ENCODE measurements around the gene AIF1L. TPM values are rescaled to one million over a fixed set of nuclear protein-coding genes. Genes with fewer than 3 reads are reported as not detected.

Gene AIF1L
- total and polyA plus RNA-seq, 2 of the 13 experiments (the other 11 are each of a cell fraction or from before 2014, with no cell fraction given): 12.4 to 36.5 TPM

DNA sequence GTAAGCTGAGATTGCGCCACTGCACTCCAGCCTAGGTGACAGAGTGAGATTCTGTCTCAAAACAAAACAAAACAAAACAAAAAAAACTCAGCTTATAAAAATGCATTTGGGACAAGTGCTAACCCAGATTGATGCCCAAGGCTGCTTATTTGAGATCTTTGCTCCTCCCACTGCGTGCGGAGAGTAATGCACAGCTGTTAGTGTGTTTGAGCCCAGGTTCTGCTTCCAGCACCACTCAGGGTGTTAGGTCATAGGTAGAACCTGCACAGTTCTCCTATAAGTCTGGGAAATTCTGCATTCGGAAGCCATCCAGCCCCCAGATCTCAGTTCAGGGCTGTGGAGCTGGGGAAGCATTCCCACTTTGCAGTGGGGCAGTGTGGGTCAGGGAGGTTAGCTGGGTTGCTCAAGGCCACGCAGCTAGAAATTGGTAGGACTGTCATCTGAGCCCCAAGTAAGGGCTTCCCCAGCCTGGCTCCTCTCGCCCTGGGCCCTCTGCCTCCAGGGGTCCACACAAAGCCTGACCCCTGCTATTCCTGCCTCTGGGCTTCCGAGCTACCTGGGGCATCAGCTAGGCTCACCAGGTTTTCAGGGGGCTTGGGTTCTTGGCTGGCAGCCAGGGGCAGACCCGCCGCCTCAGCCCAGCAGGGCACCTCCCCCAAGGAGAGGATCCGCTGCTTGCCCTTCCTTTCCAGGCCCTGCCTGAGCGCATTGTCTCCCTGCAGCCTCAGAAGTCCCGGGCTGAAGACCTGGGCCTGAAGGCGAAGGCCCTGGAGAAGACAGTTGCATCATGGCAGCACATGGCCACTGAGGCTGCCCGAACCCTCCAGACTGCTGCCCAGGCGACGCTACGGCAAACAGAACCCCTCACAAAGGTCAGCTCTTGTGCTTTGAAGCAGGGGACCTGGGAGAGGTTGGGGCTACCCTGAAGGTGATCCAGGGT lies 17.6 kb upstream of the AIF1L start (continued):
- TF ChIP-seq NCOR1 (IDR thresholded peaks at IDR 0.05; ENCODE audit: borderline replicate concordance, low read length): no peak
- peak; percentile 85 for TF ChIP-seq ZNF225 (CRISPR knock-in tag; IDR thresholded peaks at IDR 0.05)
- TF ChIP-seq MYC (CRISPR knock-in tag; IDR thresholded peaks at IDR 0.05; ENCODE audit: borderline replicate concordance): peak; percentile 67; the same call in 1 of the 2 replicates
- TF ChIP-seq THRA (CRISPR knock-in tag; IDR thresholded peaks at IDR 0.05; ENCODE audit: borderline replicate concordance): peak; percentile 91; the same call in 1 of the 2 replicates
- TF ChIP-seq, protein P1, sequence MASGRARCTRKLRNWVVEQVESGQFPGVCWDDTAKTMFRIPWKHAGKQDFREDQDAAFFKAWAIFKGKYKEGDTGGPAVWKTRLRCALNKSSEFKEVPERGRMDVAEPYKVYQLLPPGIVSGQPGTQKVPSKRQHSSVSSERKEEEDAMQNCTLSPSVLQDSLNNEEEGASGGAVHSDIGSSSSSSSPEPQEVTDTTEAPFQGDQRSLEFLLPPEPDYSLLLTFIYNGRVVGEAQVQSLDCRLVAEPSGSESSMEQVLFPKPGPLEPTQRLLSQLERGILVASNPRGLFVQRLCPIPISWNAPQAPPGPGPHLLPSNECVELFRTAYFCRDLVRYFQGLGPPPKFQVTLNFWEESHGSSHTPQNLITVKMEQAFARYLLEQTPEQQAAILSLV (CRISPR knock-in tag; IDR thresholded peaks at IDR 0.05; ENCODE audit: borderline replicate concordance): no peak
- TF ChIP-seq ZNF670 (CRISPR knock-in tag; IDR thresholded peaks at IDR 0.05; ENCODE audit: borderline replicate concordance): no peak
- peak; percentile 61 for TF ChIP-seq ZNF232 (CRISPR knock-in tag; IDR thresholded peaks at IDR 0.05; ENCODE audit: borderline replicate concordance)
- TF ChIP-seq, protein P2, sequence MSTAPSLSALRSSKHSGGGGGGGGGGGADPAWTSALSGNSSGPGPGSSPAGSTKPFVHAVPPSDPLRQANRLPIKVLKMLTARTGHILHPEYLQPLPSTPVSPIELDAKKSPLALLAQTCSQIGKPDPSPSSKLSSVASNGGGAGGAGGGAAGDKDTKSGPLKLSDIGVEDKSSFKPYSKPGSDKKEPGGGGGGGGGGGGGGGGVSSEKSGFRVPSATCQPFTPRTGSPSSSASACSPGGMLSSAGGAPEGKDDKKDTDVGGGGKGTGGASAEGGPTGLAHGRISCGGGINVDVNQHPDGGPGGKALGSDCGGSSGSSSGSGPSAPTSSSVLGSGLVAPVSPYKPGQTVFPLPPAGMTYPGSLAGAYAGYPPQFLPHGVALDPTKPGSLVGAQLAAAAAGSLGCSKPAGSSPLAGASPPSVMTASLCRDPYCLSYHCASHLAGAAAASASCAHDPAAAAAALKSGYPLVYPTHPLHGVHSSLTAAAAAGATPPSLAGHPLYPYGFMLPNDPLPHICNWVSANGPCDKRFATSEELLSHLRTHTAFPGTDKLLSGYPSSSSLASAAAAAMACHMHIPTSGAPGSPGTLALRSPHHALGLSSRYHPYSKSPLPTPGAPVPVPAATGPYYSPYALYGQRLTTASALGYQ (CRISPR knock-in tag; IDR thresholded peaks at IDR 0.05): no peak
- TF ChIP-seq ZNF333 (CRISPR knock-in tag; IDR thresholded peaks at IDR 0.05; ENCODE audit: borderline replicate concordance): no peak
- no peak for TF ChIP-seq ZXDC (CRISPR knock-in tag; IDR thresholded peaks at IDR 0.05)
- TF ChIP-seq, protein P3, sequence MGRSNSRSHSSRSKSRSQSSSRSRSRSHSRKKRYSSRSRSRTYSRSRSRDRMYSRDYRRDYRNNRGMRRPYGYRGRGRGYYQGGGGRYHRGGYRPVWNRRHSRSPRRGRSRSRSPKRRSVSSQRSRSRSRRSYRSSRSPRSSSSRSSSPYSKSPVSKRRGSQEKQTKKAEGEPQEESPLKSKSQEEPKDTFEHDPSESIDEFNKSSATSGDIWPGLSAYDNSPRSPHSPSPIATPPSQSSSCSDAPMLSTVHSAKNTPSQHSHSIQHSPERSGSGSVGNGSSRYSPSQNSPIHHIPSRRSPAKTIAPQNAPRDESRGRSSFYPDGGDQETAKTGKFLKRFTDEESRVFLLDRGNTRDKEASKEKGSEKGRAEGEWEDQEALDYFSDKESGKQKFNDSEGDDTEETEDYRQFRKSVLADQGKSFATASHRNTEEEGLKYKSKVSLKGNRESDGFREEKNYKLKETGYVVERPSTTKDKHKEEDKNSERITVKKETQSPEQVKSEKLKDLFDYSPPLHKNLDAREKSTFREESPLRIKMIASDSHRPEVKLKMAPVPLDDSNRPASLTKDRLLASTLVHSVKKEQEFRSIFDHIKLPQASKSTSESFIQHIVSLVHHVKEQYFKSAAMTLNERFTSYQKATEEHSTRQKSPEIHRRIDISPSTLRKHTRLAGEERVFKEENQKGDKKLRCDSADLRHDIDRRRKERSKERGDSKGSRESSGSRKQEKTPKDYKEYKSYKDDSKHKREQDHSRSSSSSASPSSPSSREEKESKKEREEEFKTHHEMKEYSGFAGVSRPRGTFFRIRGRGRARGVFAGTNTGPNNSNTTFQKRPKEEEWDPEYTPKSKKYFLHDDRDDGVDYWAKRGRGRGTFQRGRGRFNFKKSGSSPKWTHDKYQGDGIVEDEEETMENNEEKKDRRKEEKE (IDR thresholded peaks at IDR 0.05): no peak
- TF ChIP-seq HOXA3 (CRISPR knock-in tag; IDR thresholded peaks at IDR 0.05): peak; percentile 45; the same call in 1 of the 2 replicates
- no peak for TF ChIP-seq ZMYM2 (CRISPR knock-in tag; IDR thresholded peaks at IDR 0.05)
- TF ChIP-seq, protein P4, sequence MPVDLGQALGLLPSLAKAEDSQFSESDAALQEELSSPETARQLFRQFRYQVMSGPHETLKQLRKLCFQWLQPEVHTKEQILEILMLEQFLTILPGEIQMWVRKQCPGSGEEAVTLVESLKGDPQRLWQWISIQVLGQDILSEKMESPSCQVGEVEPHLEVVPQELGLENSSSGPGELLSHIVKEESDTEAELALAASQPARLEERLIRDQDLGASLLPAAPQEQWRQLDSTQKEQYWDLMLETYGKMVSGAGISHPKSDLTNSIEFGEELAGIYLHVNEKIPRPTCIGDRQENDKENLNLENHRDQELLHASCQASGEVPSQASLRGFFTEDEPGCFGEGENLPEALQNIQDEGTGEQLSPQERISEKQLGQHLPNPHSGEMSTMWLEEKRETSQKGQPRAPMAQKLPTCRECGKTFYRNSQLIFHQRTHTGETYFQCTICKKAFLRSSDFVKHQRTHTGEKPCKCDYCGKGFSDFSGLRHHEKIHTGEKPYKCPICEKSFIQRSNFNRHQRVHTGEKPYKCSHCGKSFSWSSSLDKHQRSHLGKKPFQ (CRISPR knock-in tag; IDR thresholded peaks at IDR 0.05; ENCODE audit: insufficient replicate concordance): no peak
- TF ChIP-seq POLR2A (IDR thresholded peaks at IDR 0.05; ENCODE audit: insufficient read depth in 1 of 2, low read depth in 2 of 2, low read length in 2 of 2): no peak
- no peak for TF ChIP-seq NR3C1 (CRISPR knock-in tag; IDR thresholded peaks at IDR 0.05)
